T-cell (primary cell): Measurements from ENCODE around the gene TMEM132A. TPM values are rescaled to one million over a fixed set of nuclear protein-coding genes. Genes with fewer than 3 reads are reported as not detected.

Experiments
- ATAC-seq, 4 experiments: fragments of 200-7000 bp in 3 of 4; fragments of 150-1000 bp in 1 of 4; cut with Tn5 transposase; replicated peaks in 1 of 4; 1 replicate in 3 of 4; 2 replicates in 1 of 4; pipeline ENCODE4 v1.10.0; 2021; ENCODE audit warnings: moderate library complexity in 3 of 4, mild to moderate bottlenecking in 2 of 4, moderate number of reproducible peaks in 1 of 4
- CTCF ChIA-PET, 2 donors: fragments of 300-600 bp; sonication (Branson Sonifier 250); formaldehyde crosslinking; loops; one replicate each; lab custom pipeline; 2022; ENCODE audit warnings: antibody characterized with exemption in 2 of 2; lab: Charles Lee
- POLR2A ChIA-PET, 2 donors: fragments of 300-600 bp; sonication (Branson Sonifier 250); formaldehyde crosslinking; loops; one replicate each; lab custom pipeline; 2022; ENCODE audit warnings: antibody characterized with exemption in 2 of 2; lab: Charles Lee
- DNase-seq, 35 experiments: peaks; one replicate each; pipeline versions ENCODE4 v3.0.0 to v3.0.0-alpha.2; 2013 to 2023
- H3K27ac ChIP-seq: one replicate; pipeline ENCODE4 v1.5.1; 2013; ENCODE audit warnings: low read length
- H3K27me3 ChIP-seq, 2 experiments: replicated peaks in 1 of 2; 1 replicate in 1 of 2; 2 replicates in 1 of 2; pipeline versions ENCODE4 v1.6.1 to v1.7.0; 2013; ENCODE audit warnings: low read length in 1 of 2, mixed read lengths in 1 of 2; ENCODE audit not compliant: control insufficient read depth in 2 of 2, insufficient read depth in 2 of 2; ENCODE audit errors: extremely low read depth in 1 of 2
- H3K36me3 ChIP-seq, 2 donors: 1 replicate in 1 of 2; 2 replicates in 1 of 2; pipeline versions ENCODE4 v1.6.1 to v1.7.0; 2013; ENCODE audit warnings: low read length in 1 of 2; ENCODE audit not compliant: control insufficient read depth in 2 of 2, insufficient read depth in 1 of 2; ENCODE audit errors: extremely low read depth in 1 of 2
- H3K4me1 ChIP-seq, 2 experiments: 1 replicate in 1 of 2; 2 replicates in 1 of 2; pipeline versions ENCODE4 v1.6.1 to v1.7.0; 2013; ENCODE audit warnings: low read length in 2 of 2, mixed read lengths in 1 of 2; ENCODE audit not compliant: insufficient read depth in 2 of 2, control insufficient read depth in 1 of 2; ENCODE audit errors: extremely low read depth in 1 of 2
- H3K4me3 ChIP-seq, 2 donors: 1 replicate in 1 of 2; 2 replicates in 1 of 2; pipeline versions ENCODE4 v1.5.1 to v1.7.0; 2013; ENCODE audit warnings: mild to moderate bottlenecking in 2 of 2, low read length in 1 of 2, moderate library complexity in 1 of 2; ENCODE audit not compliant: control insufficient read depth in 1 of 2; ENCODE audit errors: extremely low read depth in 1 of 2
- H3K9me3 ChIP-seq: 2 replicates; pipeline ENCODE4 v1.7.0; 2013
- H3K27ac Mint-ChIP-seq, 2 donors: one replicate each; pipeline ENCODE4 v1.8.0; 2020 to 2021; ENCODE audit warnings: mild to moderate bottlenecking in 2 of 2, mixed read lengths in 2 of 2
- H3K27me3 Mint-ChIP-seq, 2 donors: one replicate each; pipeline ENCODE4 v1.8.0; 2021 to 2022; ENCODE audit warnings: mixed read lengths in 2 of 2
- H3K36me3 Mint-ChIP-seq: one replicate; pipeline ENCODE4 v1.8.0; 2021; ENCODE audit warnings: mixed read lengths
- H3K4me1 Mint-ChIP-seq, 3 donors: one replicate each; pipeline ENCODE4 v1.8.0; 2020 to 2022; ENCODE audit warnings: mixed read lengths in 3 of 3, mild to moderate bottlenecking in 1 of 3
- H3K4me3 Mint-ChIP-seq, 3 donors: one replicate each; pipeline ENCODE4 v1.8.0; 2020 to 2022; ENCODE audit warnings: mild to moderate bottlenecking in 3 of 3, mixed read lengths in 3 of 3, moderate library complexity in 3 of 3
- H3K9me3 Mint-ChIP-seq, 3 donors: one replicate each; pipeline ENCODE4 v1.8.0; 2020 to 2022; ENCODE audit warnings: mixed read lengths in 3 of 3
- WGBS: methylation state at CpG from one replicate; pipeline ENCODE4 v1.1.5; 2013; ENCODE audit warnings: missing lambda C conversion rate; ENCODE audit not compliant: insufficient coverage; 5-methylcytosine and 5-hydroxymethylcytosine counted together
- total RNA-seq, 35 experiments: library from RNA in 6 of 35; stranded (reverse) in 6 of 35; fragments of 120-200 nt in 1 of 35; gene quantifications; one replicate each; pipeline versions ENCODE4 v1.2.1 to v1.2.4 and lab custom pipeline; 2013 to 2026

TMEM132A gene, protein sequence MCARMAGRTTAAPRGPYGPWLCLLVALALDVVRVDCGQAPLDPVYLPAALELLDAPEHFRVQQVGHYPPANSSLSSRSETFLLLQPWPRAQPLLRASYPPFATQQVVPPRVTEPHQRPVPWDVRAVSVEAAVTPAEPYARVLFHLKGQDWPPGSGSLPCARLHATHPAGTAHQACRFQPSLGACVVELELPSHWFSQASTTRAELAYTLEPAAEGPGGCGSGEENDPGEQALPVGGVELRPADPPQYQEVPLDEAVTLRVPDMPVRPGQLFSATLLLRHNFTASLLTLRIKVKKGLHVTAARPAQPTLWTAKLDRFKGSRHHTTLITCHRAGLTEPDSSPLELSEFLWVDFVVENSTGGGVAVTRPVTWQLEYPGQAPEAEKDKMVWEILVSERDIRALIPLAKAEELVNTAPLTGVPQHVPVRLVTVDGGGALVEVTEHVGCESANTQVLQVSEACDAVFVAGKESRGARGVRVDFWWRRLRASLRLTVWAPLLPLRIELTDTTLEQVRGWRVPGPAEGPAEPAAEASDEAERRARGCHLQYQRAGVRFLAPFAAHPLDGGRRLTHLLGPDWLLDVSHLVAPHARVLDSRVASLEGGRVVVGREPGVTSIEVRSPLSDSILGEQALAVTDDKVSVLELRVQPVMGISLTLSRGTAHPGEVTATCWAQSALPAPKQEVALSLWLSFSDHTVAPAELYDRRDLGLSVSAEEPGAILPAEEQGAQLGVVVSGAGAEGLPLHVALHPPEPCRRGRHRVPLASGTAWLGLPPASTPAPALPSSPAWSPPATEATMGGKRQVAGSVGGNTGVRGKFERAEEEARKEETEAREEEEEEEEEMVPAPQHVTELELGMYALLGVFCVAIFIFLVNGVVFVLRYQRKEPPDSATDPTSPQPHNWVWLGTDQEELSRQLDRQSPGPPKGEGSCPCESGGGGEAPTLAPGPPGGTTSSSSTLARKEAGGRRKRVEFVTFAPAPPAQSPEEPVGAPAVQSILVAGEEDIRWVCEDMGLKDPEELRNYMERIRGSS
- total RNA-seq = 1 to 10 TPM in 2 of 5 donors, under 1 TPM in 1, not detected in 2; 0.23 to 1.6 (median 1.2) TPM
- 0.22 TPM for total RNA-seq (2013)
- total RNA-seq (lab: John Stamatoyannopoulos, UW) = 0 to 0.89 (median 0.15) reads per million in 29 experiments

GRCh38 chr11:60924110-60924905 lies at the start of gene TMEM132A:
Gene TMEM132A, plus strand, starts transcription at chr11:60924460. Its CDS starts 174 bp downstream, at chr11:60924634.
- peak in 1 of 35 experiments; percentile 33 for DNase-seq
- no peak within 1 kb of the TSS for H3K27ac ChIP-seq
- WGBS = 2% methylated on average over 62 of the region's 69 CpGs

DNA sequence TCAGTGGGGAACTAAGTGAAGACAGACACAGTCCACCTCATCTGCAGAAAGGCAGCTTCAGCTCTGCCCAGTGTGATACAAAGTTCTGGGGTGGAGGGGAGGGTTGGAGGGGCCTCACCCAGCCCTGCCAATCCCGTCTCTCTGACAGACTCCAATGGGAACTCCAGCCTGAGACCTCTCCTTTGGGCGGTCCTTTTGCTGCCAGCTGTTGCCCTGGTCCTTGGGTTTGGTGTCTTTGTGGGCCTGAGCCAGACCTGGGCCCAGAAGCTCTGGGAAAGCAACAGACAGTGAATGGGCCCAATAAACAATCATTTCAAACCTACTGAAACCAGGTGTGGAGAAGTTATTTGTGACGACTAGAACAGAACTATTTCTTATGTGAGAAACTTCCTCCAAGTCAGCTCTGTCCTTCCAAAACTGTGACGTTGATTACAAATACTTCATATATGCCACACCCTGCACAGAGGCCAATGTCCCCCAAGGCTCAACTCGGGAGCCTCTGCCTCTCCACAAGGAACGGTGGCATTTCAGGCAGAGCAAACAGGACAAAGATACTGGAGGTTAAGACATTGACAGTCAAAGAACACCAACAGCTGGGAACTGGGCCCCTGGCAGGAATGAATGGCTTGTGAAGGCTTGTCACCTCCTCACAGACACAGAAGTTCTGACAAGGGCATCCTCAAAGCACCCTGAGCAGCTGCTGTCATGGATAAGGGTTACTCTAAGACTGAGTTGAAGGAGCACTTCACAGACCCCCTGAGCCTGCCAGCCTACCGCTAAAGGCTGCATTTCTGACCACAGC lies 48.7 kb upstream of the TMEM132A start:
- ATAC-seq (no peak), DNase-seq (no peak)
- peaks cover 0 to 18% of the 10 kb centered on the region in 2 donors for H3K36me3 ChIP-seq
- no peaks in the 10 kb centered on the region for H3K9me3 Mint-ChIP-seq
- 92% methylated on average over 5 of the region's 7 CpGs for WGBS
- CTCF ChIA-PET = interaction anchor here in 1 of 2 donors (0.5 kb wide), 1 partner anchor 75 kb away, joined by 6 read pairs; no protein-coding TSS in a partner anchor
- peaks cover 8 to 32% of the 10 kb centered on the region in 2 experiments for H3K4me1 ChIP-seq
- H3K27me3 Mint-ChIP-seq = no peaks in the 10 kb centered on the region
- no peak overlapping the region for H3K4me3 ChIP-seq
- no peak overlapping the region for H3K4me3 Mint-ChIP-seq
- no peaks in the 10 kb centered on the region for H3K9me3 ChIP-seq
- no peak overlapping the region for H3K27ac ChIP-seq
- no peak overlapping the region for H3K27ac Mint-ChIP-seq
- peaks cover 17% of the 10 kb centered on the region for H3K36me3 Mint-ChIP-seq
- peaks cover 17 to 18% (median 17%) of the 10 kb centered on the region in 3 donors for H3K4me1 Mint-ChIP-seq
- POLR2A ChIA-PET = no interaction called here
- peaks cover 0 to 13% of the 10 kb centered on the region in 2 experiments for H3K27me3 ChIP-seq

More at GRCh38 chr11:60924110-60924905, at the start of gene TMEM132A:
- H3K4me1 ChIP-seq = peaks cover 0 to 26% of the 10 kb centered on the region in 2 experiments
- peaks cover 0 to 64% of the 10 kb centered on the region in 2 experiments for H3K27me3 ChIP-seq
- Mint-ChIP-seq H3K4me1 (peaks cover 12 to 22% (median 18%) of the 10 kb centered on the region in 3 donors), H3K27ac (no peak within 1 kb of the TSS), H3K4me3 (peak within 1 kb of the TSS; percentile 63 to 69 (median 64)), H3K9me3 (no peaks in the 10 kb centered on the region), H3K36me3 (peaks cover 42% of the 10 kb centered on the region), H3K27me3 (peaks cover 11 to 35% of the 10 kb centered on the region in 2 donors)
- CTCF ChIA-PET = interaction anchor here in 1 of 2 donors (1.9 kb wide), 1 partner anchor 10 kb away, joined by 11 read pairs; the partner anchor contains the start of gene TMEM109
- H3K9me3 ChIP-seq = no peaks in the 10 kb centered on the region
- ATAC-seq = peak; percentile 41 to 58 (median 48)
- POLR2A ChIA-PET = no interaction called here
- peaks cover 11 to 37% of the 10 kb centered on the region in 2 donors for H3K36me3 ChIP-seq
- peak within 1 kb of the TSS; percentile 44 to 54 for H3K4me3 ChIP-seq

DNA sequence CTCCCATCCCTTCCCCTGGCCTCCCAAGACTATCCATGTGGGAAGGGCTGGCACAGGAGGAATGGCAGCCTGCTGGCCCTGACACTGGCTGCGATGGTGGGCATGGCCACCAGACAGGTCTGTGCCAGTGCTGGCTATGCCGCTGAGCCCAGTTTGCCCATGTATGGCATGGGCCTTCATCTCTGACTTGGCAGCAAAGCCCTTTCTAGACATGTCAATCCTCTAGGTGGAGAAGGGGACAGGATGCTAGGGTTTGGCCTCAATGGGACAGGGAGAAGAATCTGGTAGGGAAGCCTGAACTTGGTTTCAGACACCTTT lies 48.1 kb upstream of the TMEM132A start:
- no peak overlapping the region for H3K27ac ChIP-seq
- H3K4me3 Mint-ChIP-seq = no peak overlapping the region
- no peaks in the 10 kb centered on the region for H3K9me3 Mint-ChIP-seq
- no peaks in the 10 kb centered on the region for H3K9me3 ChIP-seq
- H3K4me1 ChIP-seq = peaks cover 5 to 26% of the 10 kb centered on the region in 2 experiments
- H3K4me1 Mint-ChIP-seq = peaks cover 13% of the 10 kb centered on the region in 3 donors
- ATAC-seq = no peak
- no peak overlapping the region for H3K27ac Mint-ChIP-seq
- peaks cover 0 to 21% of the 10 kb centered on the region in 2 donors for H3K36me3 ChIP-seq
- DNase-seq = no peak
- peaks cover 0 to 8% of the 10 kb centered on the region in 2 experiments for H3K27me3 ChIP-seq
- ChIA-PET CTCF (interaction anchor here in 1 of 2 donors (0.5 kb wide), 1 partner anchor 76 kb away, joined by 6 read pairs; no protein-coding TSS in a partner anchor), POLR2A (no interaction called here)
- WGBS = 100% methylated on average over 1 of the region's 2 CpGs
- no peak overlapping the region for H3K4me3 ChIP-seq
- H3K27me3 Mint-ChIP-seq = no peaks in the 10 kb centered on the region
- H3K36me3 Mint-ChIP-seq = peaks cover 22% of the 10 kb centered on the region

DNA sequence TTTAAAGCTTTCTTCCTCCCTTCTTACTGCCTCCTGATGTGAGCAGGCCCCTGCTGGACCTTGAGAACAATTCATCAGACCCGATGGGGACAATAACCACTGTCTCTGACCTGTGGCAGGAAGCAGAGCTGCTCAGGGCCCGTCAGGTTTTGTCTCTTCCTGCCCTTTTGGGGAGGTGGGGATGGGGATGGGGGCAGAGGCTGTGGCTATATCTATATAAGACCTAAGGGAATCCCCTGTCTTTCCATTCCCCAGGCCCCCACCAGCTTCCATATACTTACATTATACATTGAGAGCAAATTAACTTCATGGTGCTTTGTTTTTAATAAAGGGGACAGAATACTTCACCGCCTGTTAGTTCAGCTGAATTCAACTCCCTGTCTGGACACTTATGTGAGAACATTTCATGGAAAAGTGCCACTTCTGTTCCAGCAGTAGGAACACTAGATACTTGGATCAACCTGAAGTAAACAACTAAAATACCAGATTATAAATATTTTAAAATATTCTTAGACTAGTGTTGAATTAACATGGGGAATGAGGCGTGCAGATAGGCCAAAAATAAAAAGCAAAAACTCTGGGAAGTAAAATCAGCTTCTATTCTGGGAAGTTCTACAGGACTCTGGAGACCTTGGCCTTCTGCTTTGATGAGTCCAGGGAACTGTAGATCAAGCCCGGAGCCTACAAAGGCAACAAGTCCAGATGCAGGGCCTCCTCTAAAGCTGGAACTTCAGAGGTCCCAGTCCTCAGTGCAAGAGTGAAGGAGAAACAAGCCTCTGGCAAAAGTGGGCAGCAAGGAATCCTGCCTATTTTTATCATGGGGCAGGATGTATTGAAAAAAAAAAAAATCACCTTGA lies 45.8 kb upstream of the TMEM132A start:
- no peak overlapping the region for H3K27ac Mint-ChIP-seq
- no peak overlapping the region for H3K4me3 Mint-ChIP-seq
- CTCF ChIA-PET = interaction anchor here in 1 of 2 donors (0.6 kb wide), 1 partner anchor 34 kb away, joined by 5 read pairs; no protein-coding TSS in a partner anchor
- DNase-seq (no peak), ATAC-seq (no peak)
- 100% methylated on average over 2 of the region's 5 CpGs for WGBS
- no peaks in the 10 kb centered on the region for H3K9me3 ChIP-seq
- peaks cover 0 to 3% of the 10 kb centered on the region in 2 experiments for H3K4me1 ChIP-seq
- POLR2A ChIA-PET = no interaction called here
- H3K27ac ChIP-seq = no peak overlapping the region
- H3K36me3 Mint-ChIP-seq = peaks cover 39% of the 10 kb centered on the region
- H3K4me3 ChIP-seq = no peak overlapping the region
- no peaks in the 10 kb centered on the region for H3K27me3 ChIP-seq
- peaks cover 3 to 5% (median 3%) of the 10 kb centered on the region in 3 donors for H3K4me1 Mint-ChIP-seq
- H3K36me3 ChIP-seq = peaks cover 0 to 21% of the 10 kb centered on the region in 2 donors
- H3K9me3 Mint-ChIP-seq = no peaks in the 10 kb centered on the region
- no peaks in the 10 kb centered on the region for H3K27me3 Mint-ChIP-seq

DNA sequence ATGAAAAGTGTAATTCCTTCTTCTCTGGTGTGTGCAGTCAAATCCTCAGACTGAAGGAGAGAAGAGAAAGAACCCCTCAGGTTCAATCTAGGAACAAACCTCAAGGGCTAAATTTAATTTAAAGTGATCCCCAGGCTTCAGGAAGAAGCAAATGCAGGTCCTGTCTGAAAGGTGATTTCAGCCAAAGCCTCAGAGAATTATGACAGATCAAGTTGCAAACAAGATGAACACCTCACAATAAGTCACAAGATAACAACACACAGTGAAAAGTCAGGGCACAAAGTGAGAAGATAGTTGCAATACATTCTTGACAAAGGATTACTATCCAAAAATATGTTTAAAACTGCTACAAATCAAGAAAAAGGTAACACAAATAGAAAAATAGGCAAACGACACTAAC lies 45.2 kb upstream of the TMEM132A start:
- H3K27ac ChIP-seq = no peak overlapping the region
- H3K4me3 ChIP-seq = no peak overlapping the region
- peaks cover 0 to 21% of the 10 kb centered on the region in 2 donors for H3K36me3 ChIP-seq
- H3K27me3 Mint-ChIP-seq = no peaks in the 10 kb centered on the region
- CTCF ChIA-PET = no interaction called here
- no peaks in the 10 kb centered on the region for H3K27me3 ChIP-seq
- WGBS = no CpG with 5 or more reads among the region's 1 CpG
- ATAC-seq = no peak
- H3K9me3 Mint-ChIP-seq = no peaks in the 10 kb centered on the region
- no peak for DNase-seq
- no peak overlapping the region for H3K27ac Mint-ChIP-seq
- POLR2A ChIA-PET = no interaction called here
- H3K4me1 Mint-ChIP-seq = peaks cover 0 to 8% (median 6%) of the 10 kb centered on the region in 3 donors
- H3K9me3 ChIP-seq = no peaks in the 10 kb centered on the region
- peaks cover 44% of the 10 kb centered on the region for H3K36me3 Mint-ChIP-seq
- H3K4me1 ChIP-seq = no peaks in the 10 kb centered on the region
- no peak overlapping the region for H3K4me3 Mint-ChIP-seq
